ENCODE data around the gene MUC6.

MUC6 gene

GRCh38 chr11:1038361-1038760 lies 1.8 kb upstream of the MUC6 start:
- no peak for DNase-seq (ENCODE audit: low spot score)

GRCh38 chr11:1037506-1038055 lies 1.1 kb upstream of the MUC6 start:
- no peak for DNase-seq (ENCODE audit: low spot score)

DNA sequence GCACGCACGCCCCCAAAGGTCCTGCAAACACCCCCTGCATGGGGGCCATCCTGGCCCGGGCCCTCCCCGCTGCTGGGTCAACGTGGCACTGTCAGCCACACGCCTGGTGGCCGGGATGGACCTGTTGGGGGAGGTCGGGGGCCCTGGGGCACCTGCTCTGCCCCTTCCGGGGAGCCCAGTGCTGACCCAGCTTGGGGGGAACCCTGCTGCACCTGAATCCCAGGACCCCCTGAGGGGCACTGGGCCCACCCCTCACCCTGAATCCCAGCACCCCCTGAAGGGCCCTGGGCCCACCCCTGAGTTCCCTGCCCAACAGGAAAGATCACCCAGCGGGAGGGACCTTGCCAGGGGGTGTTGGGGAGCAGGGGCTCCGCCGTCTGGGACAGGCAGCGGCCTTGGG lies 413 bp upstream of the MUC6 start:
- no peak for DNase-seq (ENCODE audit: low spot score)

DNA sequence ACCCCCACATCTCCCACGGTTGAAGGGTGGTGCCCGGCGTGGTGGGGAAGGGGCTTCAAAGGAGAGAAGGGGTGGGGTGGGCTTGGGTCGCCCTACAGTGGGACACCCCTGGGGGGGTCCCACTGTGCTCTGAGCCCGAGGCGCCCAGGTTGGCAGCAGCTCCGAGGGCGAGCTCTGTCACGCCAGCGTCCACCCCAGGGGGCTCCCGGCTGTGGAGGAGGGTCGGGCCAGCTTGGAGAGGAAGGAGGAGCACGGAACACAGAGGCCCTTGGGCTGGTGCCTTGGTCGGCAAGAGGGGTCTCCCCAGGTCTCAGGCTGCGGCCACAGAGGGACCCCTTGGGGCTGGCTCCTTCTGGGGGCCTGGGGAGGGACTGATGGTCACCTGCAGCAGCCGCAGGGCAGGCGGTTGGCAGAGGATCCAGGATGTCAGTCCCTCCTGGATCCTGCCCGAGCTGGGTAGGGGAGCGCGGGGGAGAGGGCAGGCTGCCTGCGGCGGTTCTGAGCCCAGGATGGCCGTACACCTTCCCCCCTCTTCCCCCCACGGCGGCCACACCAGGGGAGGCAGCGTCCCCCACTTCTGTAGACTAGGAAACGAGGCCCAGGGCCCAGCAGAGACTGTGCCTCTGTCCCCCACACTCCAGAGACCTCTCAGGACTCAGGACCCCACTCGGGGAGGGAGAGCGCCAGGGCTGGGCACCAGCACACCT lies 788 bp downstream of the MUC6 start:
- DNase-seq (ENCODE audit: low spot score) = no peak

- DNase-seq (ENCODE audit: low spot score) = no peak
These were observed 1.8 kb downstream of the MUC6 start for GRCh38 chr11:1034456-1035295.

DNA sequence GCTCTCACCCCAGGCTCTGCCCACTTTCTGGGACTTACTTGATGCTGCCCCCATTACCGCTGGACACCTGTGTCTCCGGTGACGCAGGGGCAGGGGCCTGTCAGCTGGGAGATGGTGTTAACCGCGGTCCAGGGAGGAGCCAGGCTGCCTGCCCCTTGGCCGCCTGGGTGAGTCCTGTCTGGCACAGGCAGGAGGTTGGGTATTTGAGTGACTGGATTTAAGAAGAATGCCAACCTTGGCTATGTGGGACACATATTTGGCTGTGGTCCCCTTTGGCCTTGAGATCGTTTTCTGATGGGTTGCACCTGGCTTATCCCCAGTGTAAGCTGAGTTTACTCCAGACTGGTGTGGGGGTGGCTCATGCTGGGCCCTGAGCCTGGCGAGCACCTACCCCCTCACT lies 2.5 kb downstream of the MUC6 start:
- no peak for DNase-seq (ENCODE audit: low spot score)

GRCh38 chr11:1033016-1033798 lies 3.3 kb downstream of the MUC6 start:
- DNase-seq (ENCODE audit: low spot score) = no peak

GRCh38 chr11:1032310-1032891 lies 4.1 kb downstream of the MUC6 start:
- DNase-seq (ENCODE audit: low spot score) = no peak

- no peak for DNase-seq (ENCODE audit: low spot score)
These were observed 5.2 kb downstream of the MUC6 start for GRCh38 chr11:1031121-1031899.

GRCh38 chr11:1030556-1030955 lies 6.0 kb downstream of the MUC6 start:
- DNase-seq (ENCODE audit: low spot score) = no peak

DNA sequence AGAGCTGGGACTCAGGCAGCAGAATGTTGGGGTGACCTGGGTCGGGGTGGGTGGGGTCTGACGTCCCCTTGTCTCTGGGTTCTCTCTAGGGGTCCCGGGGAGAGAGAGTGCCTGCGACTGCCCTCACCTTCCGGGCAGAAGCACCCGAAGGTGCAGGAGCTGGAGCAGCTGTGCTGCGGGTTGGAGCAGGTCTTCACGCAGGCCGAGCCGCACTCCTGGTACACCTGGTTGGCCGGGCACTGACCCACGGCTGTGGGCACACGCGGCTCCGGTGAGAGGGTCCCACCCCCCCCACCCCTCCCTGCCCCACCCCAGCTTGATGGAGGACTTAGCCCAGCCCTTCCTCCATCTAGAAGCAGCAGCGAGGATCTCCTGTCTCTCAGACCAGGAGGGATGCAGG lies 6.4 kb downstream of the MUC6 start:
- no peak for DNase-seq (ENCODE audit: low spot score)

- no peak for DNase-seq (ENCODE audit: low spot score)
These were observed 6.9 kb downstream of the MUC6 start for GRCh38 chr11:1029654-1030053.

GRCh38 chr11:1029051-1029450 lies 7.5 kb downstream of the MUC6 start:
- no peak for DNase-seq (ENCODE audit: low spot score)

DNA sequence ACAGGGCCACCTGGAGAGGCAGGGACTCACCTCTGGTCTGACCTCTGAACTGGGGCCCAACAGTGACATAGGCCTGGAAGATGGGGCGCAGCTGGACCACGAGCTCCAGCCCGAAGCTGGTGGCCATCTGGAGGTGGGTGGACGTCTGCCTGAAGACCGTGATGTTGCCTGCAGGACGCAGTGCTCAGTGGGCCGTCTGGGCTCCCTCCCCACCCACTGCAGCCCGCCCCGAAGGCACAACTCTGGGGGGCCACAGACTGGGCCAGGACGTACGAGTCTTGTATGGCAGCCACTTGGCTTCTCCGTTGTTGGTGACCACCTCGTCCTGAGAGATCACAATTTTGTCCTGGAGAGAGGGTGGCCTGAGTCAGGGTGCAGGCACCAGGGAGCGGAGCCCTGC lies 7.9 kb downstream of the MUC6 start:
- DNase-seq (ENCODE audit: low spot score) = no peak

DNA sequence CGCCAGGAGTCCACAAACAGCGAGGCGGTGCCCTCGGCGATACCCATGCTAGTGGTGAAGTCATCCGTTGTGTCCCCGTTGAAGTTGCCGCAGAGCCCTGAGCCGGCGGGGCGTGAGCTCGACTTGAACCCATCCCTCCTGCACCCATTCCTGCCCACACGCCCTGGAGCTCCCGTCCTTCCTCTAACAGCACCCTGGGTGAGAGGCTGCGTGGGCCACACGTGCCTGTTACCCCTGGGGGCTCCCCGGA lies 8.3 kb downstream of the MUC6 start:
- no peak for DNase-seq (ENCODE audit: low spot score)

- DNase-seq (ENCODE audit: low spot score) = no peak
These were observed 8.8 kb downstream of the MUC6 start for GRCh38 chr11:1027483-1028290.

GRCh38 chr11:1026641-1027482 lies 9.7 kb downstream of the MUC6 start:
- no peak for DNase-seq (ENCODE audit: low spot score)

DNA sequence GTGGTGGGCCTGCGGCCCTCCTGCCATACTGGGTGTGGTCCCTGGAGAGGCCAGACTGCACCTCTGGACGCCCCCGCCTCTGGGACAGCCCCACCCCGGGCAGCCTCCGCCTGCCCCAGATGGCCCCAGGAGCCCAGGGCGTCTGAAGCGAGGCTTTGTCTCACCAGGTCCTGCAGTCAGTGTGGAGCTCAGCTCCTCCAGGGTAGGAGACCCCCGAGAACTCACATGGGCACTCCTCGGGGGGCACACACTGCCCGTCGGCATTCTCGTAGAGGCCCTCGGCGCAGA lies 10.4 kb downstream of the MUC6 start:
- DNase-seq (ENCODE audit: low spot score) = no peak

DNA sequence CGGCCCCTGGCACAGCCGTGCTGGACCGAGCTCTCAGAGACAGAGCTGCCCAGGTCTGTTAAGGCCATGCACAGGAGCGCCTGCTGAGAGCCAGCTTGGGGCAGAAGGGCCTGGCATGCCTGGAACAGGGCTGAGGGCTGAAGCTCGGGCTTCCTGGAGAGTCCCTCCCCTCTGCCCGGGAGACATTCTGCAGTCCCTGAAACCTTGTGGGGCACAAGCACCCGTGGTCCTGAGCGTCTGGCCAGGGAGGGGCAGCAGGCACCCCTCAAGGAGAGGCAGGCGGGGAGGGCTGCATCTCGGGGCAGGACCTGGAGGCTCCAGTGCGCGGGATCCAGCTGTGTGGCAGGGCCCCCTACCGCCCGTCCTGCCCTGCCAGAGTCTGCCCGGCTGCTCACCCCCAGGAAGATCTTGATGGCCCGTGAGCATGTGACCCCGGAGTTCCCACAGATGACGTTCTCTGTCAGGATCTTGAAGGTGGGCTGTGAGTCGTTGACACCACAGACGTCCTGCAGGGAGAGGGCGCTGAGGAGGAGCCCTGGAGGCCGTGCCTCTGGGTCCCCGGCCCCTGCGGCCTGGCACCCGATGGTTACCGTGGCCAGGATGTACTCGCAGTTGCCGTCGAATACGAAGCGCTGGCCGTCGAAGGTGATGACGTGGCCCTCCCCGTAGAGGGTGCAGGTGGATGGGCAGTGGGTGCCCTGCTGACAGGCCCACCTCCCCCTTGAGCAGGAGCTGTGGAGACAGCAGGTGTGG lies 10.9 kb downstream of the MUC6 start:
- no peak for DNase-seq (ENCODE audit: low spot score)

All from CD4-positive, alpha-beta T cell treated with Interleukin-15 for 4 hours (primary cell).